Nephron progenitor cell (in vitro differentiated cells): Measurements from ENCODE around the gene COPB1.
A peak's percentile ranks its signal among the peaks of the same experiment; 100 is the strongest.

ENCODE experiments used
- DNase-seq: peaks from one replicate; pipeline ENCODE4 v3.0.0; 2021
- H3K27ac Mint-ChIP-seq: 2 replicates; pipeline ENCODE4 v1.8.0; 2021; ENCODE audit warnings: mild to moderate bottlenecking, moderate library complexity, mixed read lengths
- H3K27me3 Mint-ChIP-seq: 2 replicates; pipeline ENCODE4 v1.8.0; 2021; ENCODE audit warnings: mild to moderate bottlenecking, low read depth, mixed read lengths; ENCODE audit not compliant: poor library complexity
- H3K36me3 Mint-ChIP-seq: 2 replicates; pipeline ENCODE4 v1.8.0; 2021; ENCODE audit warnings: low read depth, mixed read lengths
- H3K4me1 Mint-ChIP-seq: 2 replicates; pipeline ENCODE4 v1.8.0; 2021; ENCODE audit warnings: mixed read lengths
- H3K4me3 Mint-ChIP-seq: 2 replicates; pipeline ENCODE4 v1.8.0; 2021; ENCODE audit warnings: mild to moderate bottlenecking, moderate library complexity, mixed read lengths
- H3K9me3 Mint-ChIP-seq: 2 replicates; pipeline ENCODE4 v1.8.0; 2021; ENCODE audit warnings: mild to moderate bottlenecking, moderate library complexity, mixed read lengths
- TF ChIP-seq, protein P1 (sequence below): fragments of 200-600 bp; sonication (generic); IDR thresholded peaks from 2 replicates; pipeline ENCODE4 v1.5.0; 2021; ENCODE audit warnings: antibody characterized with exemption

Gene COPB1

GRCh38 chr11:14422052-14422813, 77.4 kb downstream of the COPB1 start:
- Mint-ChIP-seq H3K9me3 (no peaks in the 10 kb centered on the region), H3K4me1 (no peaks in the 10 kb centered on the region), H3K36me3 (no peaks in the 10 kb centered on the region), H3K4me3 (no peak overlapping the region), H3K27me3 (peaks cover 9% of the 10 kb centered on the region), H3K27ac (no peak overlapping the region)
- TF ChIP-seq, protein P1, sequence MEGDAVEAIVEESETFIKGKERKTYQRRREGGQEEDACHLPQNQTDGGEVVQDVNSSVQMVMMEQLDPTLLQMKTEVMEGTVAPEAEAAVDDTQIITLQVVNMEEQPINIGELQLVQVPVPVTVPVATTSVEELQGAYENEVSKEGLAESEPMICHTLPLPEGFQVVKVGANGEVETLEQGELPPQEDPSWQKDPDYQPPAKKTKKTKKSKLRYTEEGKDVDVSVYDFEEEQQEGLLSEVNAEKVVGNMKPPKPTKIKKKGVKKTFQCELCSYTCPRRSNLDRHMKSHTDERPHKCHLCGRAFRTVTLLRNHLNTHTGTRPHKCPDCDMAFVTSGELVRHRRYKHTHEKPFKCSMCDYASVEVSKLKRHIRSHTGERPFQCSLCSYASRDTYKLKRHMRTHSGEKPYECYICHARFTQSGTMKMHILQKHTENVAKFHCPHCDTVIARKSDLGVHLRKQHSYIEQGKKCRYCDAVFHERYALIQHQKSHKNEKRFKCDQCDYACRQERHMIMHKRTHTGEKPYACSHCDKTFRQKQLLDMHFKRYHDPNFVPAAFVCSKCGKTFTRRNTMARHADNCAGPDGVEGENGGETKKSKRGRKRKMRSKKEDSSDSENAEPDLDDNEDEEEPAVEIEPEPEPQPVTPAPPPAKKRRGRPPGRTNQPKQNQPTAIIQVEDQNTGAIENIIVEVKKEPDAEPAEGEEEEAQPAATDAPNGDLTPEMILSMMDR, result no peak
- peak; percentile 59 for DNase-seq

GRCh38 chr11:14420223-14420622, 79.4 kb downstream of the COPB1 start:
- TF ChIP-seq, protein P1, result no peak
- no peak overlapping the region for H3K4me3 Mint-ChIP-seq
- no peaks in the 10 kb centered on the region for H3K36me3 Mint-ChIP-seq
- H3K9me3 Mint-ChIP-seq, result no peaks in the 10 kb centered on the region
- no peaks in the 10 kb centered on the region for H3K4me1 Mint-ChIP-seq
- no peak for DNase-seq
- peaks cover 9% of the 10 kb centered on the region for H3K27me3 Mint-ChIP-seq
- no peak overlapping the region for H3K27ac Mint-ChIP-seq

- no peak for DNase-seq
- no peaks in the 10 kb centered on the region for H3K9me3 Mint-ChIP-seq
These were observed 80.7 kb downstream of the COPB1 start for GRCh38 chr11:14418801-14419417.

DNA sequence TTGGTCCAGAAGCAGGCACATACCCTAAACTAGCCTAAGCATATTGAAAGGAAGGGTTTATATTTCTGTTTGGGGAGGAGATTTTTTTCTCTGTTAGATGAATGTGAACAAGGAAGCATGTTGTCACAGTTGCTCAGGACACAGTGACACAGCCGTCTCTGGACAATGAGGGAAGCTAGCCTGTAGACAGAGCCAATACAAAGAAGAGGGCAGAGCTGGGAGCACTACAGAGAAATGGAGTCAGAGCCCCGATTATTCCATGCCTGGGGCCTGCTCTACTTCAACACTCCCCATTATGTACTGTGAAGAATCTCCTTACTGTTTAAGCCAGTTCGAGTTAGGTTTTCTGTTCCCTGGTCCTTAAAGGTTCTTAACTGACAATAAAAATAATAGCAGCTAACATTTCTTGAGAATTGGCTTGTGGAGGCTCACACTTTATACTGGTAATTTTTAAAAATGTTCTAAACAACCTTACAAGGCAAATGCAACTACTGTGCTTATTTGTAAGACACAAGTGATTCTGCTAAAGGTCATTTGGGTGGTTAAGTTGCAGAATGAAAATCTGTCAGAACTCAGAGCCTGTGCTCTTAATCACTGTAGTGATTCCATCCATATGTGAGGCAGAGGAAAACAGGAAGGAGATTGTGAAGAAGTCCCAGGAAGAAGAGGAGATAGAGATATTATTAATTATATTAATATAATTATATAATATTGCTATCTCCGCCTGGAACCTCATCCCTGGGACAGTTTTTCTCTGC, 81.8 kb downstream of the COPB1 start:
- H3K27ac Mint-ChIP-seq, result no peak overlapping the region
- TF ChIP-seq, protein P1, result no peak

More at GRCh38 chr11:14418801-14419417, 80.7 kb downstream of the COPB1 start:
- Mint-ChIP-seq H3K4me3 (no peak overlapping the region), H3K27ac (no peak overlapping the region), H3K4me1 (no peaks in the 10 kb centered on the region), H3K27me3 (peaks cover 9% of the 10 kb centered on the region), H3K36me3 (no peaks in the 10 kb centered on the region)
- TF ChIP-seq, protein P1, result peak; percentile 8

DNA sequence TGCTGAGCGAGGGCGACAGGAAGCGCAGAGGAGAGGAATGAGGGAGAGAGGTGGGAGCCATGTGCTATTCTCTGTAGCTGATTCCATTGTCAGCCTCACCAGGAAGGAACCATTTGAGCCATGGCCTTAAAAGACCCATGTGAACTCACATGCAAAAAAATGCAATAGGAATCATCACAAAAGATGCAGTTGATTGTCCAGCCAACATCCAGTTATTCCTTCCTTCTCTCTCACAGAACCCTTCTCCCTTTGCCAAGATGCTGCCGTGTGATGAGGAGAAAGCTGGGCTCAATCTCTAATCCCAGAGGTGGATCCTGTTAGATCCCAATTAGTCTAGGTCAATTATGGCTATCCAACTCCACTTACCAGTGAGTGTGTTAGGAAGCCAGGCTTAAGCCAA, 82.4 kb downstream of the COPB1 start:
- H3K9me3 Mint-ChIP-seq, result no peaks in the 10 kb centered on the region
- TF ChIP-seq, protein P1, result no peak
- DNase-seq, result no peak
- H3K36me3 Mint-ChIP-seq, result no peaks in the 10 kb centered on the region
- no peaks in the 10 kb centered on the region for H3K4me1 Mint-ChIP-seq
- no peak overlapping the region for H3K4me3 Mint-ChIP-seq
- H3K27me3 Mint-ChIP-seq, result peaks cover 9% of the 10 kb centered on the region
- no peak overlapping the region for H3K27ac Mint-ChIP-seq

More for the DNA sequence above, 81.8 kb downstream of the COPB1 start:
- H3K4me1 Mint-ChIP-seq, result no peaks in the 10 kb centered on the region
- H3K9me3 Mint-ChIP-seq, result no peaks in the 10 kb centered on the region
- no peak for DNase-seq
- peaks cover 9% of the 10 kb centered on the region for H3K27me3 Mint-ChIP-seq
- no peaks in the 10 kb centered on the region for H3K36me3 Mint-ChIP-seq
- H3K4me3 Mint-ChIP-seq, result no peak overlapping the region
